Activated naive CD8-positive, alpha-beta T cell treated with anti-CD3 and anti-CD28 coated beads for 36 hours (primary cell): ENCODE results near the gene B3GAT1. TPM values are rescaled to one million over a fixed set of nuclear protein-coding genes. Genes with fewer than 3 reads are reported as not detected.
A peak's percentile ranks its signal among the peaks of the same experiment; 100 is the strongest.
"Not testable (repeated sequence)": the region's sequence is repeated elsewhere in the genome, so short reads cannot be mapped to it uniquely, and the experiment has no call there.

Experiments
- DNase-seq: peaks from one replicate; pipeline ENCODE4 v3.0.0; 2021
- H3K27ac Mint-ChIP-seq: one replicate; pipeline ENCODE4 v1.8.0; 2022; ENCODE audit warnings: mild to moderate bottlenecking, moderate library complexity, mixed read lengths
- H3K27me3 Mint-ChIP-seq: one replicate; pipeline ENCODE4 v1.8.0; 2022; ENCODE audit warnings: mild to moderate bottlenecking, mixed read lengths
- H3K36me3 Mint-ChIP-seq: one replicate; pipeline ENCODE4 v1.8.0; 2021; ENCODE audit warnings: mild to moderate bottlenecking, mixed read lengths
- H3K4me1 Mint-ChIP-seq: one replicate; pipeline ENCODE4 v1.8.0; 2021; ENCODE audit warnings: mixed read lengths
- H3K4me3 Mint-ChIP-seq: one replicate; pipeline ENCODE4 v1.8.0; 2022; ENCODE audit warnings: mild to moderate bottlenecking, moderate library complexity, mixed read lengths
- H3K9me3 Mint-ChIP-seq: one replicate; pipeline ENCODE4 v1.8.0; 2022; ENCODE audit warnings: mixed read lengths
- total RNA-seq, 2 experiments: library from RNA; stranded (reverse); gene quantifications; one replicate each; pipeline ENCODE4 v1.2.3, GENCODE V29; 2021

B3GAT1 gene
- total RNA-seq, 2 experiments from 2014 or later: 0.04 TPM; not detected in 1

GRCh38 chr11:134447696-134448095 lies 35.7 kb upstream of the B3GAT1 start:
- no peak for DNase-seq
- H3K9me3 Mint-ChIP-seq: peaks cover 2% of the 10 kb centered on the region
- no peaks in the 10 kb centered on the region for H3K36me3 Mint-ChIP-seq
- H3K27ac Mint-ChIP-seq: no peak overlapping the region
- H3K4me3 Mint-ChIP-seq: no peak overlapping the region
- H3K4me1 Mint-ChIP-seq: no peaks in the 10 kb centered on the region
- H3K27me3 Mint-ChIP-seq: peaks cover 3% of the 10 kb centered on the region

- DNase-seq: no peak
- H3K27ac Mint-ChIP-seq: no peak overlapping the region
Measured at GRCh38 chr11:134445601-134446325, 33.7 kb upstream of the B3GAT1 start.

DNA sequence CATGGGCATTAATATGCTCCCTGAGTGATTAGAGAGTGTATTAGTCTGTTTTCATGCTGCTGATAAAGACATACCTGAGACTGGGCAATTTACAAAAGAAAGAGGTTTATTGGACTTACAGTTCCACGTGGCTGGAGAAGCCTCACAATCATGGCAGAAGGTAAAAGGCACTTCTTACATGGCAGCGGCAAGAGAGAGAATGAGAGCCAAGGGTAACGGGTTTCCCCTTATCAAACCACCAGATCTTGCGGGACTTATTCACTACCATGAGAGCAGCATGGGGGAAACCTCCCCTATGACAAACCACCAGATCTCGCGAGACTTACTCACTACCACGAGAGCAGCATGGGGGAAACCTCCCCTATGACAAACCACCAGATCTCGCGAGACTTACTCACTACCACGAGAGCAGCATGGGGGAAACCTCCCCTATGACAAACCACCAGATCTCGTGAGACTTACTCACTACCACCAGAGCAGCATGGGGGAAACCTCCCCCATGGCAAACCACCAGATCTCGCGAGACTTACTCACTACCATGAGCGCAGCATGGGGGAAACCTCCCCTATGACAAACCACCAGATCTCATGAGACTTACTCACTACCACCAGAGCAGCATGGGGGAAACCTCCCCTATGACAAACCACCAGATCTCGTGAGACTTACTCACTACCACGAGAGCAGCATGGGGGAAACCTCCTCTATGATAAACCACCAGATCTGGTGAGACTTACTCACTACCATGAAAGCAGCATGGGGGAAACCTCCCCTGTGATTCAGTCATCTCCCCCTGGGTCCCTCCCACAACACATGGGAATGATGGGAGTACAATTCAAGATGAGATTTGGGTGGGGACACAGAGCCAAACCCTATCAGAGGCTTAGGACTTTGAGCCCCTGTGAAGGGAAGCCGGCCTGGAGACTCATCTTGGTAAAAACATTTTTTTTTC lies 32.4 kb upstream of the B3GAT1 start:
- peak; percentile 2 for DNase-seq
- H3K4me3 Mint-ChIP-seq, H3K36me3 Mint-ChIP-seq, H3K9me3 Mint-ChIP-seq, H3K27ac Mint-ChIP-seq, H3K4me1 Mint-ChIP-seq, H3K27me3 Mint-ChIP-seq: not testable (repeated sequence)

More at GRCh38 chr11:134445601-134446325, 33.7 kb upstream of the B3GAT1 start:
- H3K27me3 Mint-ChIP-seq: peaks cover 7% of the 10 kb centered on the region
- H3K9me3 Mint-ChIP-seq: peaks cover 2% of the 10 kb centered on the region
- H3K36me3 Mint-ChIP-seq: no peaks in the 10 kb centered on the region
- no peaks in the 10 kb centered on the region for H3K4me1 Mint-ChIP-seq
- no peak overlapping the region for H3K4me3 Mint-ChIP-seq

GRCh38 chr11:134443246-134443645 lies 31.2 kb upstream of the B3GAT1 start:
- peaks cover 9% of the 10 kb centered on the region for H3K27me3 Mint-ChIP-seq
- no peaks in the 10 kb centered on the region for H3K4me1 Mint-ChIP-seq
- H3K4me3 Mint-ChIP-seq: no peak overlapping the region
- H3K27ac Mint-ChIP-seq: no peak overlapping the region
- H3K36me3 Mint-ChIP-seq: no peaks in the 10 kb centered on the region
- H3K9me3 Mint-ChIP-seq: peaks cover 4% of the 10 kb centered on the region
- DNase-seq: no peak

DNA sequence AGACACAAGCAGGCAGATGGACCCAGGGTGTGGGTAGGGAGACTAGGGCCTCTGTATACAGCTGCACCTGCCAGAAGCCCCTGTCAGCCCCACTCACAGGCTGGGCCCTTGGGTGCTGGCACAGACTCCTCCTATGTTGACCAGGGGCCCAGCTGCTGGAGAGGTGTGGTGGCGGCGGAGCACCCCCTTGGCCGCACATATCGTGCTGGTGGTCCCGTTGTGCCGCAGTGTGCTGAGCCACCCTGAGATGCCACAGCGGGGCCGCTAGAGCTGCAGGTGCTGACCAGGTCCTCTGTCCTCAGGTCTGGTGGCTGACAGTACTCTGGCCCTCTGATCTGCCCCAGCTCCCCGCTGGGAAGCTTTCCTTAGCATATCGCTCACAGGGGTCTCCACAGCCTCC lies 30.2 kb upstream of the B3GAT1 start:
- peaks cover 4% of the 10 kb centered on the region for H3K9me3 Mint-ChIP-seq
- no peak overlapping the region for H3K27ac Mint-ChIP-seq
- peaks cover 9% of the 10 kb centered on the region for H3K27me3 Mint-ChIP-seq
- no peaks in the 10 kb centered on the region for H3K36me3 Mint-ChIP-seq
- H3K4me1 Mint-ChIP-seq: no peaks in the 10 kb centered on the region
- no peak overlapping the region for H3K4me3 Mint-ChIP-seq
- DNase-seq: no peak

GRCh38 chr11:134441706-134442105 lies 29.7 kb upstream of the B3GAT1 start:
- Mint-ChIP-seq H3K36me3 (no peaks in the 10 kb centered on the region), H3K27me3 (peaks cover 9% of the 10 kb centered on the region), H3K4me3 (no peak overlapping the region), H3K4me1 (no peaks in the 10 kb centered on the region), H3K27ac (no peak overlapping the region), H3K9me3 (peaks cover 4% of the 10 kb centered on the region)
- no peak for DNase-seq

GRCh38 chr11:134441281-134441680 lies 29.2 kb upstream of the B3GAT1 start:
- no peak overlapping the region for H3K4me3 Mint-ChIP-seq
- H3K4me1 Mint-ChIP-seq: no peaks in the 10 kb centered on the region
- H3K36me3 Mint-ChIP-seq: no peaks in the 10 kb centered on the region
- no peak for DNase-seq
- peaks cover 9% of the 10 kb centered on the region for H3K27me3 Mint-ChIP-seq
- H3K9me3 Mint-ChIP-seq: peaks cover 4% of the 10 kb centered on the region
- H3K27ac Mint-ChIP-seq: no peak overlapping the region

GRCh38 chr11:134440851-134441250 lies 28.8 kb upstream of the B3GAT1 start:
- peaks cover 4% of the 10 kb centered on the region for H3K9me3 Mint-ChIP-seq
- H3K4me1 Mint-ChIP-seq: no peaks in the 10 kb centered on the region
- no peak overlapping the region for H3K4me3 Mint-ChIP-seq
- no peak for DNase-seq
- no peaks in the 10 kb centered on the region for H3K36me3 Mint-ChIP-seq
- peaks cover 9% of the 10 kb centered on the region for H3K27me3 Mint-ChIP-seq
- no peak overlapping the region for H3K27ac Mint-ChIP-seq

GRCh38 chr11:134438542-134439537 lies 26.8 kb upstream of the B3GAT1 start:
- H3K27me3 Mint-ChIP-seq: peaks cover 9% of the 10 kb centered on the region
- H3K27ac Mint-ChIP-seq: no peak overlapping the region
- H3K9me3 Mint-ChIP-seq: peaks cover 1% of the 10 kb centered on the region
- H3K4me1 Mint-ChIP-seq: no peaks in the 10 kb centered on the region
- H3K4me3 Mint-ChIP-seq: no peak overlapping the region
- peak; percentile 3 for DNase-seq
- H3K36me3 Mint-ChIP-seq: no peaks in the 10 kb centered on the region

- Mint-ChIP-seq H3K27me3 (peaks cover 8% of the 10 kb centered on the region), H3K4me1 (no peaks in the 10 kb centered on the region), H3K27ac (no peak overlapping the region), H3K4me3 (no peak overlapping the region), H3K9me3 (peaks cover 1% of the 10 kb centered on the region), H3K36me3 (no peaks in the 10 kb centered on the region)
- DNase-seq: no peak
Measured at GRCh38 chr11:134437821-134438220, 25.8 kb upstream of the B3GAT1 start.

DNA sequence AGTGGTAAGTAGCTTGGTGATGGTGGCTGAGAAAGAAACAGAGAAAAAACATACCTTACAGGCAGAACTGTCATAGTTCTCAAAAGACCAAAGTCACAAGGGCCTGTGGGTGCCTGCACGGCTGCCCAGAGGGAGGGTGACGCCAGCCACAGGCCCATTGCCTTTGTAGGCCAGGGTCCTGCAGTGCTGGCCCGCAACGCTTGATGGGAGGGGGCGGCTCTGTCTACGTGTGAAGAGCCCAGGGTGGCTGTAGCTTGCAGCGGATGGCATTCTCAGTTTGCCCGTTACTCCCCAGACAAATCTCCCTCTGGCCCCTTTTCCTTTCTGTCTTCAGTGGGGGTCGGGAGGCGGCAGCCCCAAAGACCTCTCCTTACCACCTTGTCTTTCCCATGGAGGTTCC lies 24.7 kb upstream of the B3GAT1 start:
- Mint-ChIP-seq H3K36me3 (no peaks in the 10 kb centered on the region), H3K27me3 (peaks cover 5% of the 10 kb centered on the region)

DNA sequence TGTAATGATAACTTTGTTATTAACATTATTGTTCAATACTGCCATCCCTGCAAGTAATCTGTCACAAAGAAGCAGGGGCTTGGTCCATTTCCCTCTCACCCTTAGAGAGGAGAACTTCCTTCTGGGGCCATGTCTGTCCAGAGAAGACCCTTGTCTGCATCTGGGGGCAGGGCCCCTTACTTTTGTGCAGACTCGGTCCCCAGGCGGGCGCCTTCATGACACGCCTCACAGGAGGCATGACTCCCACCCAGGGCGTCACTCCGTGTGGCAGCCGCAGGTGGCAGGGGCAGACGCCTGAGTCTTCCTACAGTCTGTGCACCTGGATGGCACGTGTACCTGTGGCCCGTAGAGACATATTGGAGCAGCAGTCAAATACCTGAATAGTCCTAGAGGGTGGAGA lies 21.8 kb upstream of the B3GAT1 start:
- Mint-ChIP-seq H3K36me3 (no peaks in the 10 kb centered on the region), H3K4me3 (no peak overlapping the region), H3K27ac (no peak overlapping the region), H3K4me1 (no peaks in the 10 kb centered on the region), H3K27me3 (peaks cover 7% of the 10 kb centered on the region), H3K9me3 (no peaks in the 10 kb centered on the region)
- no peak for DNase-seq

More for the DNA sequence above, 24.7 kb upstream of the B3GAT1 start:
- no peak for DNase-seq
- Mint-ChIP-seq H3K9me3 (peaks cover 1% of the 10 kb centered on the region), H3K27ac (no peak overlapping the region), H3K4me1 (no peaks in the 10 kb centered on the region), H3K4me3 (no peak overlapping the region)

- no peak for DNase-seq
- Mint-ChIP-seq H3K27me3 (peaks cover 7% of the 10 kb centered on the region), H3K27ac (no peak overlapping the region), H3K36me3 (no peaks in the 10 kb centered on the region), H3K9me3 (no peaks in the 10 kb centered on the region), H3K4me3 (no peak overlapping the region), H3K4me1 (no peaks in the 10 kb centered on the region)
Measured at GRCh38 chr11:134433251-134433650, 21.2 kb upstream of the B3GAT1 start.

GRCh38 chr11:134432776-134433175 lies 20.7 kb upstream of the B3GAT1 start:
- no peak for DNase-seq
- no peak overlapping the region for H3K4me3 Mint-ChIP-seq
- H3K4me1 Mint-ChIP-seq: no peaks in the 10 kb centered on the region
- H3K27me3 Mint-ChIP-seq: peaks cover 7% of the 10 kb centered on the region
- H3K9me3 Mint-ChIP-seq: no peaks in the 10 kb centered on the region
- H3K27ac Mint-ChIP-seq: no peak overlapping the region
- H3K36me3 Mint-ChIP-seq: no peaks in the 10 kb centered on the region
